Progenitor cell of endocrine pancreas (in vitro differentiated cells): ENCODE measurements around the gene LLGL2. TPM values are rescaled to one million over a fixed set of nuclear protein-coding genes. Genes with fewer than 3 reads are reported as not detected.

ENCODE experiments used
- DNase-seq: peaks from one replicate; pipeline ENCODE4 v3.0.0; 2021; ENCODE audit warnings: low spot score; ENCODE audit not compliant: unreplicated experiment
- H3K27ac Mint-ChIP-seq: 2 replicates; pipeline ENCODE4 v1.8.0; 2021; ENCODE audit warnings: mild to moderate bottlenecking, moderate library complexity, mixed read lengths
- H3K27me3 Mint-ChIP-seq: 2 replicates; pipeline ENCODE4 v1.8.0; 2021; ENCODE audit warnings: mixed read lengths
- H3K36me3 Mint-ChIP-seq: 2 replicates; pipeline ENCODE4 v1.8.0; 2022; ENCODE audit warnings: mixed read lengths; ENCODE audit not compliant: insufficient read depth
- H3K4me1 Mint-ChIP-seq: 2 replicates; pipeline ENCODE4 v1.8.0; 2021; ENCODE audit warnings: low read depth, mixed read lengths
- H3K4me3 Mint-ChIP-seq: 2 replicates; pipeline ENCODE4 v1.8.0; 2021; ENCODE audit warnings: low read depth, mild to moderate bottlenecking, moderate library complexity, mixed read lengths
- H3K9me3 Mint-ChIP-seq: 2 replicates; pipeline ENCODE4 v1.8.0; 2021; ENCODE audit warnings: low read depth, mixed read lengths
- CTCF ChIP-seq: fragments of 200-600 bp; sonication (generic); IDR thresholded peaks from one replicate; pipeline ENCODE4 v1.5.0; 2021; ENCODE audit warnings: antibody characterized with exemption, mild to moderate bottlenecking; ENCODE audit not compliant: unreplicated experiment
- total RNA-seq: library from RNA; stranded (reverse); gene quantifications from 2 replicates; pipeline ENCODE4 v1.2.1, GENCODE V29; 2021

The LLGL2 gene
- total RNA-seq, 1 donor from 2014 or later: 235 TPM

DNA sequence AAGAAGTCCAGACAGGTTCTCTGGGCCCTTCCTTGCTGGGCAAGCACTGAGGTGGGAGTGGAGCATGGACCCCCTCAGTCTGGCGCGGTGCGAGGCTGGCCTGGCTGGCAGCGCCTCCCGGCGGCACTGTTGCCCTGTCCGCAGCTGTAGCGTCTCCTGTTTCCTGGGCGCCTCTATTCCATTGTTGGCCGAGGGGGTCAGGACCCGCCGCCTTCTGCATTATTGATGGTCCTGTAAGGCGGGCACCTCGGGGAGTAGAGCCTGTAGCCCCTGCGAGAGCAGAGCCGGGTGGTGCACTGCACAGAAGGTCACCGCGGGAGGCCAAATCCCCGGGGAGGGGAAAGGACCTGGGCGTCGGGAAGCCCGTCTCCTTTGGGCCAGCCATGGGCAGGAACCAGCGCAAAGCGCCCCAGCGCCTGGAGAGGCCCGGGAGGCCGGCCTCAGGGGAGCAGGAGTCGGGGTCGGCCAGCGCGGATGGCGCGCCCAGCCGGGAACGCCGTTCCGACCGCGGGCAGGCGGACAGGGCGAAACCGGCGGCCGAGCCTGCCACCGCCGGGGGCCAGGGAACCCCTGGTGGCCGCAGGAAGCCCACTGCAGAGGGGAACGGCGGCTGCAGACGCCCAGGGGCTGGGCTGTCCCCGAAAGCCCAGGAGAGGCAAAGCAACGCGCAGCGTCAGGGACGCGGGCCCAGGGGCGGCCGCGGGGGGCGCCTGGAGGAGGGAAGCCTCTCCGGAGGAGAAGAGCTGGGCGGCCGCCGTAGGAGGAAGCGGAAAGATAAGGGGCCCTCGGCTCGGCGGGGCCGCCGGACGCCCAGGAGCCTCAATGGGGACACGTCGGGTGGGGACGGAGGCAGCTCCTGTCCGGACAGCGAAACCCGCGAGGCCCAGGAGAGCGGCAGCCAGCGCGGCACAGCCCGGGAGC is 62.4 kb downstream of the LLGL2 start, which contains the start of gene MYO15B:
MYO15B (plus strand) TSS at position 126 of the 921 bp plus-strand sequence; CDS start at position 384, 258 bp downstream.
- no peaks in the 10 kb centered on the region for H3K36me3 Mint-ChIP-seq
- H3K9me3 Mint-ChIP-seq: no peaks in the 10 kb centered on the region
- H3K4me3 Mint-ChIP-seq: peak within 1 kb of the TSS; percentile 72
- peak; percentile 62 for TF ChIP-seq CTCF
- H3K4me1 Mint-ChIP-seq: peaks cover 5% of the 10 kb centered on the region
- peak within 1 kb of the TSS; percentile 87 for H3K27ac Mint-ChIP-seq
- no peaks in the 10 kb centered on the region for H3K27me3 Mint-ChIP-seq
- DNase-seq: peak; percentile 71

DNA sequence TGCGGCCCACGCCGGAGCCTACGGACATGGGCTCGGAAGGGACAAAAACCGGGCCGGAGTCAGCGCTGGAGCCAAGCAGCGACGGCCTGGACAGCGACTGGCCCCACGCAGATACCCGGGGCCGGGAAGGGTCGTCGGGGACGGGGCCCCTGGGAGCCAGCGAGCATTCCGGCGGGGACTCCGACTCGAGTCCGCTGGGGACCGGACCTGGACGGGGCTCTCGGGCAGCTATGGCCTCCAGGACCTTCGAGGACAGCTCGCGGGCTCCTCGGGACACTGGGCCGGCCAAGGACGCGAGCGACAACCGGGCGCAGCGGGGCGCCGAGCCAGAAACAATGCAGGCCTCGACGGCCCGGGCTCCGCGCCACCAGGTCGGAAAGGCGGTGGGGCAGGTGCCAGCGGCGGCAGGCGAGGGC is 63.1 kb downstream of the LLGL2 start:
- Mint-ChIP-seq H3K4me1 (peaks cover 5% of the 10 kb centered on the region), H3K27ac (no peak overlapping the region), H3K9me3 (no peaks in the 10 kb centered on the region), H3K36me3 (no peaks in the 10 kb centered on the region), H3K27me3 (no peaks in the 10 kb centered on the region), H3K4me3 (peak overlapping the region; percentile 62)
- TF ChIP-seq CTCF: no peak
- no peak for DNase-seq

GRCh38 chr17:75589012-75589918 is 63.8 kb downstream of the LLGL2 start:
- DNase-seq: peak; percentile 97
- peak; percentile 63 for TF ChIP-seq CTCF
- no peak overlapping the region for H3K27ac Mint-ChIP-seq
- H3K4me3 Mint-ChIP-seq: peak overlapping the region; percentile 65
- no peaks in the 10 kb centered on the region for H3K27me3 Mint-ChIP-seq
- no peaks in the 10 kb centered on the region for H3K9me3 Mint-ChIP-seq
- peaks cover 5% of the 10 kb centered on the region for H3K4me1 Mint-ChIP-seq
- H3K36me3 Mint-ChIP-seq: no peaks in the 10 kb centered on the region

DNA sequence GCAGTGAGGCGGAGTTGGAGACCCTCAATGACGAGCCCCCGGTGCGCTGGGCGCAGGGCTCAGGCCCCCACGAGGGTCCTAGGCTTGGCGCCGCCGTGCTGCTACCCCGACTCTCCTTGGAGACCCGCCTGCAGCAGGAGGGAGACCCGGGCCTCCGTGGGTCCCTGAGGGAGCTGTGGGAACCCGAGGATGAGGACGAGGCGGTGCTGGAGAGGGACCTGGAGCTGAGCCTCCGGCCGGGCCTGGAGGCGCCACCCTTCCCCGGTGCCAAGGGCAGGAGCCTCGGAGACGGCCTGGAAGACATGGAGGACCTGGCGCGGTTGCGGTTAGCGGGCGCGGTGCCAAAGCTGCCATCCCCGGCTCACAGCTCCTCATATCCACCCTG is 64.4 kb downstream of the LLGL2 start:
- Mint-ChIP-seq H3K4me1 (peaks cover 5% of the 10 kb centered on the region), H3K27me3 (no peaks in the 10 kb centered on the region), H3K9me3 (no peaks in the 10 kb centered on the region), H3K36me3 (no peaks in the 10 kb centered on the region), H3K4me3 (no peak overlapping the region), H3K27ac (no peak overlapping the region)
- DNase-seq: no peak
- no peak for TF ChIP-seq CTCF

GRCh38 chr17:75590314-75590761 is 64.8 kb downstream of the LLGL2 start:
- DNase-seq: no peak
- peaks cover 5% of the 10 kb centered on the region for H3K4me1 Mint-ChIP-seq
- TF ChIP-seq CTCF: no peak
- no peaks in the 10 kb centered on the region for H3K9me3 Mint-ChIP-seq
- H3K27ac Mint-ChIP-seq: no peak overlapping the region
- H3K4me3 Mint-ChIP-seq: no peak overlapping the region
- no peaks in the 10 kb centered on the region for H3K36me3 Mint-ChIP-seq
- H3K27me3 Mint-ChIP-seq: no peaks in the 10 kb centered on the region
